Psoas muscle (tissue), 8 donors: ENCODE measurements around the gene GPRIN3. TPM values are rescaled to one million over a fixed set of nuclear protein-coding genes. Genes with fewer than 3 reads are reported as not detected.

Experiments used
- ATAC-seq, 4 donors: fragments of 200-7000 bp; cut with Tn5 transposase; one replicate each; pipeline ENCODE4 v1.9.1; 2020; ENCODE audit warnings: moderate library complexity in 3 of 4, mild to moderate bottlenecking in 2 of 4
- DNase-seq, 2 donors: peaks; one replicate each; pipeline ENCODE4 v3.0.0-alpha.2; 2020
- H3K27ac ChIP-seq: fragments of 200-600 bp; one replicate; pipeline ENCODE4 v1.8.0; 2022
- H3K27me3 ChIP-seq, 3 donors: fragments of 200-600 bp in 1 of 3; one replicate each; pipeline versions ENCODE4 v1.6.1 to v1.8.0; 2013 to 2022; ENCODE audit warnings: low read length in 2 of 3, mild to moderate bottlenecking in 2 of 3, moderate library complexity in 1 of 3; ENCODE audit not compliant: insufficient read depth in 3 of 3
- H3K36me3 ChIP-seq, 2 donors: fragments of 200-600 bp in 1 of 2; one replicate each; pipeline versions ENCODE4 v1.6.1 to v1.8.0; 2013 to 2022; ENCODE audit warnings: low read depth in 1 of 2, mild to moderate bottlenecking in 1 of 2, moderate library complexity in 1 of 2; ENCODE audit not compliant: insufficient read depth in 1 of 2
- H3K4me1 ChIP-seq: fragments of 200-600 bp; one replicate; pipeline ENCODE4 v1.8.0; 2022
- H3K4me3 ChIP-seq: fragments of 200-600 bp; one replicate; pipeline ENCODE4 v1.8.0; 2022; ENCODE audit warnings: mild to moderate bottlenecking
- H3K9me3 ChIP-seq: fragments of 200-600 bp; one replicate; pipeline ENCODE4 v1.8.0; 2022
- WGBS, 3 donors: extraction: QIAGEN DNeasy Blood & Tissue Kit; methylation state at CpG; one replicate each; pipeline versions ENCODE4 v1.1.6 to v1.1.7; 2013; 5-methylcytosine and 5-hydroxymethylcytosine counted together
- intact Hi-C, 2 donors: fragments of 100-400 bp; cut with DNase I; formaldehyde crosslinking; loops; one replicate each; pipeline versions ENCODE4 v1.11.0 to v1.14.2; 2022
- polyA plus RNA-seq, 3 donors: library from polyadenylated mRNA; stranded (reverse); fragments of 200-250 nt; gene quantifications; one replicate each; pipeline ENCODE4 v1.2.3, GENCODE V29; 2013
- total RNA-seq, 4 donors: library from RNA; stranded (reverse); fragmentation: NEBNext Ultra II Directional in 2 of 4; extraction: Animal tissue kit (Norgen Biotek cat#: 25700) in 2 of 4; gene quantifications; one replicate each; pipeline versions ENCODE4 v1.2.1 to v1.2.4, GENCODE V29; 2021 to 2023
- TF ChIP-seq, protein P1 (sequence below): fragments of 200-600 bp; IDR thresholded peaks from one replicate; pipeline ENCODE4 v1.8.0; 2022; ENCODE audit warnings: antibody characterized with exemption
- donor health status: healthy with polysubstance abuse.
- donor health status: DM: no; HTN: no; CAD: no; lungs with moderate emphysema.
- donor health status: Bipolar disorder and iron deficiency.
- donor health status: healthy.
- donor health status: DM: yes; HTN: yes; CAD: no.
- donor health status: DM: no; HTN: no; CAD: no.
- donor health status: DM: no; HTN: no; CAD: no.
- donor health status: DM: yes; HTN: yes; CAD: no.

The GPRIN3 gene
- total and polyA plus RNA-seq, 7 donors = 0.30 to 3.0 (median 1.2) TPM

DNA sequence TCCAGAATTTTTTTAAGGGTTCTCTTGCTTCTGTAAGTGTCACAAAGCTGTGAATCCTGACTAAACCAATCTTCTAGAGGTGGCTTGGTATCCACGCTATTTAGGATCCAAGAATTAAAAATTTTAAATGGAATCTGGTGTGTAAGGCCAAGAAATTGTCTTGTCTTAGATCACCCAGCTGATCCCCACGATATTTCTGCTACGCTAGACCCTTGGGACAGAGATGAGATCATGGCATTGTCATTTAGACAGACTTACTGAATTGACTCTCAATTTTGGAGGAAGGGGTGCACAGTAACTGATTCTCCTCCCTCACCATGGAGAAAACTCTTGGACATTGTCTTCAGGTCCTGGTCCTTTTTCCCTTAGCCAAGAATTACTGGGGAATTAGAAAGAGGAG, 5.7 kb downstream of the GPRIN3 start:
- intact Hi-C loops = no loop called here
- no peak overlapping the region for H3K27ac ChIP-seq
- no peaks in the 10 kb centered on the region for H3K4me1 ChIP-seq
- ATAC-seq (no peak), DNase-seq (no peak)
- WGBS, 3 donors = 25 to 32% (median 32%) methylated on average over 3 of the region's 3 CpGs
- H3K36me3 ChIP-seq = no peaks in the 10 kb centered on the region
- peaks cover 0 to 5% (median 0%) of the 10 kb centered on the region in 3 donors for H3K27me3 ChIP-seq
- no peaks in the 10 kb centered on the region for H3K9me3 ChIP-seq
- TF ChIP-seq, protein P1, sequence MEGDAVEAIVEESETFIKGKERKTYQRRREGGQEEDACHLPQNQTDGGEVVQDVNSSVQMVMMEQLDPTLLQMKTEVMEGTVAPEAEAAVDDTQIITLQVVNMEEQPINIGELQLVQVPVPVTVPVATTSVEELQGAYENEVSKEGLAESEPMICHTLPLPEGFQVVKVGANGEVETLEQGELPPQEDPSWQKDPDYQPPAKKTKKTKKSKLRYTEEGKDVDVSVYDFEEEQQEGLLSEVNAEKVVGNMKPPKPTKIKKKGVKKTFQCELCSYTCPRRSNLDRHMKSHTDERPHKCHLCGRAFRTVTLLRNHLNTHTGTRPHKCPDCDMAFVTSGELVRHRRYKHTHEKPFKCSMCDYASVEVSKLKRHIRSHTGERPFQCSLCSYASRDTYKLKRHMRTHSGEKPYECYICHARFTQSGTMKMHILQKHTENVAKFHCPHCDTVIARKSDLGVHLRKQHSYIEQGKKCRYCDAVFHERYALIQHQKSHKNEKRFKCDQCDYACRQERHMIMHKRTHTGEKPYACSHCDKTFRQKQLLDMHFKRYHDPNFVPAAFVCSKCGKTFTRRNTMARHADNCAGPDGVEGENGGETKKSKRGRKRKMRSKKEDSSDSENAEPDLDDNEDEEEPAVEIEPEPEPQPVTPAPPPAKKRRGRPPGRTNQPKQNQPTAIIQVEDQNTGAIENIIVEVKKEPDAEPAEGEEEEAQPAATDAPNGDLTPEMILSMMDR = no peak
- no peak overlapping the region for H3K4me3 ChIP-seq

DNA sequence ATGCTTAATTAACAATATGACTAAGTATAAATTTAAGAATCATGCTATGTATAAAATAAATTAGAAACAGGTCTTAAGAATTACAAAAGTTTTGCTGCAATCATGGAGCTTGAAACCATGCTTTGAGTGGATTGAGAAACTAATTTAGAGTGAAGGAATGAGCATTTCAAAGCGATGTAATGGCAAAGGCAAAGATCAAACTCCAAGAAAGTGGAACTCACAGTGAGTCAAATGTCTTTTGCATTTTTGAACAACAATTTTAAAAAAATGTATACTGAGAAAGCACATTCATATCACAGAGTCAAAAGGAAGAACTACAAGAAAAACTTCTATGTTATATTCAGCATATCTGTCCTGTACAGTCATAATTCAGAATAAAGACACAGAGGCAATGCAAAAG, 6.6 kb downstream of the GPRIN3 start:
- ATAC-seq (no peak), DNase-seq (no peak)
- TF ChIP-seq, protein P1 = no peak
- intact Hi-C loops = no loop called here
- Histone ChIP-seq H3K36me3 (no peaks in the 10 kb centered on the region), H3K27ac (no peak overlapping the region), H3K4me1 (no peaks in the 10 kb centered on the region), H3K9me3 (no peaks in the 10 kb centered on the region), H3K4me3 (no peak overlapping the region), H3K27me3 (no peaks in the 10 kb centered on the region)
- WGBS, 3 donors = 88 to 98% (median 93%) methylated on average over 1 of the region's 1 CpG

DNA sequence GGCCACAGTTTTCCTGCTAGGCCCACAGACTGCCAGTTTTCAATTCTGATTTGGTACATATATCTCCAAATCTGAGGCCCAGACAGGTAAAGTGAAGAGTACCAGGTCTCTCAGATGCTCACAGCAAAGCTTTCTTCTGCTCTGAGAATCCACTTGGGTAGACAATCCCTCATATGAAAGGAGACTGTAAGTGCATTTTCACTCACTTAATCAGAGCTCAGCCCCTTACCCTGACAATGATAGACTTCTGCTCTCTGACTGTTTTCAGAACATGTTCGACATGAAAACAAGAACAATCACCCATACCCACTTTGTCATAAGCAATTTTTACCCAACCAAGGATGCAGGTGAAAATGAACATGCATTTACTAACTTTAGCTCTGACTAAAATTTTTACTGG, 7.1 kb downstream of the GPRIN3 start:
- intact Hi-C loops = no loop called here
- DNase-seq (no peak), ATAC-seq (no peak)
- Histone ChIP-seq H3K9me3 (no peaks in the 10 kb centered on the region), H3K4me1 (no peaks in the 10 kb centered on the region), H3K27me3 (no peaks in the 10 kb centered on the region), H3K36me3 (no peaks in the 10 kb centered on the region), H3K27ac (no peak overlapping the region), H3K4me3 (no peak overlapping the region)
- WGBS, 3 donors = 81 to 97% (median 93%) methylated on average over 1 of the region's 1 CpG
- TF ChIP-seq, protein P1 = no peak

DNA sequence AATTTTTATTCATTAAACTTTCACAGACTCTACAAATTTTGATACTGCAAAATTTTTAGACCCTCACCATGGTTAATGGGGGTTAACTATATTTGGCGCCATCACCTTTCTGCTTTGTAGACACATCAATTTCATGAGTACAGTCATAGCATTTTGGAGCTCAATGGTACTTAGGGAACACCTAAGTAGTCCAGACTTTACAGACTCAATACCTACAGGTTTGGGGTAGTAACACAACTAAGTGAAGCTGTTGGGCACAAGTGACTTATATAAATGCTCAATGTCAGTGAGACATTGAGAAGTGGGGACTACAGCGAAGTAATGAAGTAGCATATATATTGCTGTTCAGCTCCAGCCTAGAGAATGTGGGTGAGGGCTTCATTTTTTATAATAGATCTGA, 7.5 kb downstream of the GPRIN3 start:
- H3K27me3 ChIP-seq = no peaks in the 10 kb centered on the region
- no peaks in the 10 kb centered on the region for H3K4me1 ChIP-seq
- no peak overlapping the region for H3K27ac ChIP-seq
- H3K9me3 ChIP-seq = no peaks in the 10 kb centered on the region
- ATAC-seq (no peak), DNase-seq (no peak)
- intact Hi-C loops = no loop called here
- WGBS, 3 donors = 54 to 98% (median 74%) methylated on average over 2 of the region's 2 CpGs
- TF ChIP-seq, protein P1 = no peak
- no peak overlapping the region for H3K4me3 ChIP-seq
- H3K36me3 ChIP-seq = no peaks in the 10 kb centered on the region

DNA sequence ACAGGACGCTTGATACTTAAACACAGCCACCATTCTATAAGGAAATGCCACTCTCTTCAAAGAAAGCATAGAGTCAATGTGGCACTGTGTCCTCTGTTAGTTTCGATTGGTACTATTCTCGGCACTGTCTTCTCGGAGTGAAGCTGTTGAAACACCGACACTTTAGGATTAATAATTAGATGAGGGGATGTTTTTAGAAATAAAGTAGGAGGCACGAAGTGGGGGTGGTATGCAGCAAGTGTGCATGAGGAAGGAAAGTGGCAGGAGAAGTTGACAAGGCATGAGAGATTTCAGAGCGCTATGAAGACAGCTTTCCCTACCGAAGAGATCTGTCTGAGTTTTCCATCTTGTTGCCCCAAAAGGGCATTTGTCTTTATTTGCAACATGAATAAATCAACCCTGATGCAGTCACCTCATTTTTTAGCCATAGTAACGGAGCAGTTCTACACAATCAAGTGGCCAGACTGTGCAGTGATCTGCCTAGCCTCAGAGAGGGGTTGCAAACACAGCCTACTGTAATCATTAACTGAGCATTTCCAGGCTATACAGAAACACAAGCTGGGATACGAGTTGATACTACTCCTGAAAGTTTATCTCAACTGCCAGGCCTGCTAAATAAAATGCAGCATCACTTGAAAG, 8.3 kb downstream of the GPRIN3 start:
- Histone ChIP-seq H3K4me1 (no peaks in the 10 kb centered on the region), H3K36me3 (no peaks in the 10 kb centered on the region), H3K27me3 (no peaks in the 10 kb centered on the region), H3K4me3 (peak overlapping the region; percentile 33), H3K27ac (no peak overlapping the region), H3K9me3 (no peaks in the 10 kb centered on the region)
- DNase-seq (no peak), ATAC-seq (no peak)
- 34 to 51% (median 38%) methylated on average over 10 of the region's 10 CpGs for WGBS, 3 donors
- TF ChIP-seq, protein P1 = no peak
- intact Hi-C loops = no loop called here
